NCI-H146 treated with DMSO at 0.1 percent for 48 hours (cell line): ENCODE data around the gene C19orf53.

ENCODE experiments used
- DNase-seq: peaks from one replicate; lab custom pipeline; 2025; ENCODE audit not compliant: unreplicated experiment; lab: John Stamatoyannopoulos, UW

Gene C19orf53

GRCh38 chr19:13825489-13826441, 51.5 kb downstream of the C19orf53 start:
- no peak for DNase-seq

DNA sequence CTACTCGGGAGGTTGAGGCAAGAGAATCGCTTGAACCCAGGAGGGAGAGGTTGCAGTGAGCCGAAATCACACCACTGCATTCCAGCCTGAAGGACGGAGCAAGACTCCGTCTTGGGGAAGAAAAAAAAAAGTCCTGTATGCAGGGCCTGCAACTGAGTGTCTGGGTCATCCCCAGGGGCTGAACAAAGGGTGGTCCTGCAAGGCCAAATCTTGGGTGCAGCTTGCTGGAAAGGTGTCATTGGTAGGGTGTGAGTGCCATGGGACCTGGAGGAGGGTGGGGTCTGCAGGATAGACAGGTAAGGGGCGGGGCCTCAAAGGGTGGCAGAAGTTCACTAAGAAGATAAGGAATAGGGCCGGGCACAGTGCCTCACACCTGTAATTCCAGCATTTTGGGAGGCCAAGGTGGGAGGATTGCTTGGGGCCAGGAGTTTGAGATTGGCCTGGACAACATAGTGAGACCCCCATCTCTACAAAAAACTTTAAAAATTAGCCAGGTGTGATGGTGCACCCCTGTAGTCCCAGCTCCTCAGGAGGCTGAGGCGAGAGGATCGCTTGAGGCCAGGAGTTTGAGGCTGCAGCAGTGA, 52.5 kb downstream of the C19orf53 start:
- no peak for DNase-seq

DNA sequence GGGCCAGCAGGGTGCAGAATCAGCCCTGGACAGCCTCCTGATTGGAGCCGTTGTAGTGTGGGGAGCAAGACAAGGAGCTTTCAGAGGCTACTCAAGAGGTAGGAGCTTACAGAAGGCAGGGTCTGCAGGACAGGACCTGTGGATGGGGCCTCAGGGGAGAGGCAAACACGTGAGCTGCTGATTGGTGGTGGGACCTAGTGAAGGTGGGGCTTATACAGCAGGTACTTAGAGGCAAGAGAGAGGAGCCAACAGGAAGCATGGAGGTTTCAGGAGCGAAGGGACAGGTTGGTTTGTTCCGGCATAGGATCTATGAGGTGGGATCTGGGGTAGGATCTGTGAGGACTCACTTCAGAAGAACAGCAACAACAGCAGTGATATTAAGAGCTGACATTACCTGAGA, 53.4 kb downstream of the C19orf53 start:
- DNase-seq, result no peak
